ENCODE results near the gene HVCN1.

DNA sequence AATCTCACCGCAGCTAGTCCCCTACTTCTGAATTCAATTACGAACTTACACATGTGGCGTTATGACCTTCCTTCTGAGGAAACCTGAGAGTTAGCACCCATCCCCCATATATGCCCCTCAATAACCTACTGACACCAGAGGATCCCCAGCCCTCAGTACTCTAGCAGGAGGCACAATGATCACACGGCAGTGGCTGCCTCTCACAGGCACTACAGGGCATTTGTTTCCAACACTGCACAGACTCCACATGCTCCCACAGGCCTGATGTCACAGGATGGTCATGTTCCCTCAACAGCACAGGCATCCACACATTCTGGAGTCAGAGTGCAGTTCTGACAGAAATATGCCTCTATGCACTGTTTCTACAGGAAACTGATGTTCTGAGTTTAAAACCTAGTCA, 36.4 kb upstream of the HVCN1 start:
- TF ChIP-seq, protein P1, sequence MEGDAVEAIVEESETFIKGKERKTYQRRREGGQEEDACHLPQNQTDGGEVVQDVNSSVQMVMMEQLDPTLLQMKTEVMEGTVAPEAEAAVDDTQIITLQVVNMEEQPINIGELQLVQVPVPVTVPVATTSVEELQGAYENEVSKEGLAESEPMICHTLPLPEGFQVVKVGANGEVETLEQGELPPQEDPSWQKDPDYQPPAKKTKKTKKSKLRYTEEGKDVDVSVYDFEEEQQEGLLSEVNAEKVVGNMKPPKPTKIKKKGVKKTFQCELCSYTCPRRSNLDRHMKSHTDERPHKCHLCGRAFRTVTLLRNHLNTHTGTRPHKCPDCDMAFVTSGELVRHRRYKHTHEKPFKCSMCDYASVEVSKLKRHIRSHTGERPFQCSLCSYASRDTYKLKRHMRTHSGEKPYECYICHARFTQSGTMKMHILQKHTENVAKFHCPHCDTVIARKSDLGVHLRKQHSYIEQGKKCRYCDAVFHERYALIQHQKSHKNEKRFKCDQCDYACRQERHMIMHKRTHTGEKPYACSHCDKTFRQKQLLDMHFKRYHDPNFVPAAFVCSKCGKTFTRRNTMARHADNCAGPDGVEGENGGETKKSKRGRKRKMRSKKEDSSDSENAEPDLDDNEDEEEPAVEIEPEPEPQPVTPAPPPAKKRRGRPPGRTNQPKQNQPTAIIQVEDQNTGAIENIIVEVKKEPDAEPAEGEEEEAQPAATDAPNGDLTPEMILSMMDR (IDR thresholded peaks at IDR 0.05; ENCODE audit: low read depth, low read length), result no peak
- no peak for TF ChIP-seq EZH2phosphoT487 (IDR thresholded peaks at IDR 0.05; ENCODE audit: low read depth)

Measured in OCI-LY3 (cell line).